PC-3 (cell line): ENCODE data around the gene TMC7. TPM values are rescaled to one million over a fixed set of nuclear protein-coding genes. Genes with fewer than 3 reads are reported as not detected.

ENCODE experiments used
- ATAC-seq: fragments of 200-7000 bp; cut with Tn5 transposase; 2 replicates; pipeline ENCODE4 v1.9.1; 2020; ENCODE audit warnings: mild to moderate bottlenecking, moderate library complexity
- BruUV-seq: library from RNA; stranded (reverse); fragments of 400-500 nt; replicated peaks from 2 replicates; lab custom pipeline; 2021; lab: Mats Ljungman, UMichigan
- CTCF ChIA-PET: fragments of 300-600 bp; sonication (Branson Sonifier 250); formaldehyde crosslinking; loops from one replicate; lab custom pipeline; 2022; ENCODE audit warnings: antibody characterized with exemption; lab: Charles Lee
- POLR2A ChIA-PET: fragments of 300-600 bp; sonication (Branson Sonifier 250); formaldehyde crosslinking; loops from one replicate; lab custom pipeline; 2022; ENCODE audit warnings: antibody characterized with exemption; ENCODE audit not compliant: unreplicated experiment; lab: Charles Lee
- DNase-seq: peaks from one replicate; pipeline ENCODE4 v3.0.0-alpha.2; 2015
- H2AFZ ChIP-seq: fragments of 300-600 bp; sonication (generic); 2 replicates; pipeline ENCODE4 v1.6.0; 2016; ENCODE audit warnings: antibody characterized with exemption, low read length
- H3F3A ChIP-seq: fragments of 300-600 bp; sonication (generic); one replicate; pipeline ENCODE4 v1.6.0; 2017; ENCODE audit warnings: antibody characterized with exemption, low read length, control low read depth, mild to moderate bottlenecking; ENCODE audit not compliant: unreplicated experiment
- H3K27ac ChIP-seq: fragments of 300-600 bp; sonication (generic); 2 replicates; pipeline ENCODE4 v1.5.1; 2016; ENCODE audit warnings: mild to moderate bottlenecking, low read length
- H3K27me3 ChIP-seq: fragments of 300-600 bp; sonication (generic); 2 replicates; pipeline ENCODE4 v1.6.1; 2016; ENCODE audit warnings: low read length, mixed read lengths
- H3K36me3 ChIP-seq: fragments of 300-600 bp; sonication (generic); 2 replicates; pipeline ENCODE4 v1.6.1; 2016; ENCODE audit warnings: low read depth, mixed run types, low read length, mixed read lengths
- H3K4me1 ChIP-seq: fragments of 300-600 bp; sonication (generic); 2 replicates; pipeline ENCODE4 v1.5.1; 2016; ENCODE audit warnings: low read length; ENCODE audit not compliant: insufficient read depth
- H3K4me2 ChIP-seq: fragments of 300-600 bp; sonication (generic); 2 replicates; pipeline ENCODE4 v1.6.0; 2016; ENCODE audit warnings: low read length
- H3K4me3 ChIP-seq: fragments of 300-600 bp; sonication (generic); 2 replicates; pipeline ENCODE4 v1.5.1; 2016; ENCODE audit warnings: mild to moderate bottlenecking, low read length, mixed read lengths
- H3K79me2 ChIP-seq: fragments of 300-600 bp; sonication (generic); 2 replicates; pipeline ENCODE4 v1.6.1; 2017; ENCODE audit warnings: low read length, mixed read lengths
- H3K9ac ChIP-seq: fragments of 300-600 bp; sonication (generic); 2 replicates; pipeline ENCODE4 v1.6.0; 2016; ENCODE audit warnings: mild to moderate bottlenecking, low read length
- H3K9me2 ChIP-seq: fragments of 300-600 bp; sonication (generic); replicated peaks from 2 replicates; pipeline ENCODE4 v1.6.1; 2016; ENCODE audit warnings: mixed run types, low read length, mixed read lengths
- H3K9me3 ChIP-seq: fragments of 300-600 bp; sonication (generic); 2 replicates; pipeline ENCODE4 v1.6.1; 2016; ENCODE audit warnings: low read length, mixed read lengths
- H4K20me1 ChIP-seq: fragments of 300-600 bp; sonication (generic); 2 replicates; pipeline ENCODE4 v1.6.1; 2016; ENCODE audit warnings: low read length, mixed read lengths
- CTCF ChIP-seq: fragments of 300-600 bp; sonication (generic); conservative IDR thresholded peaks from 2 replicates; pipeline ENCODE4 v1.5.1; 2017; ENCODE audit warnings: antibody characterized with exemption, low read depth, mild to moderate bottlenecking, low read length
- EZH2 ChIP-seq: fragments of 300-600 bp; sonication (generic); IDR thresholded peaks from one replicate; pipeline ENCODE4 v1.6.1; 2017; ENCODE audit warnings: antibody characterized with exemption, mild to moderate bottlenecking, low read length; ENCODE audit not compliant: unreplicated experiment
- EZH2phosphoT487 ChIP-seq: fragments of 300-600 bp; sonication (generic); IDR thresholded peaks from 2 replicates; pipeline ENCODE4 v1.6.1; 2018; ENCODE audit warnings: mild to moderate bottlenecking, antibody characterized with exemption, low read length, borderline replicate concordance
- intact Hi-C: fragments of 100-400 bp; cut with micrococcal nuclease; formaldehyde crosslinking; loops from 2 replicates; pipeline ENCODE4 v1.9.0; 2023
- total RNA-seq: library from RNA; depleted of rRNA; stranded (reverse); fragments of >200 nt; gene quantifications from 2 replicates; pipeline ENCODE4 v1.2.3, GENCODE V29; 2014

Gene TMC7
- total RNA-seq, 1 experiment from 2014 or later = 5.3 TPM

GRCh38 chr16:19071811-19072777 is 88.4 kb downstream of the TMC7 start:
- Histone ChIP-seq H3K4me3 (no peak overlapping the region), H3K36me3 (no peaks in the 10 kb centered on the region), H3K4me1 (peaks cover 6% of the 10 kb centered on the region; the same call in 1 of the 2 replicates), H3K27ac (no peak overlapping the region), H3K9ac (no peak overlapping the region), H3K9me2 (no peaks in the 10 kb centered on the region), H3K9me3 (no peaks in the 10 kb centered on the region), H3F3A (no peaks in the 10 kb centered on the region), H2AFZ (no peak overlapping the region), H3K27me3 (no peaks in the 10 kb centered on the region), H3K79me2 (peaks cover 14% of the 10 kb centered on the region; the same call in 1 of the 2 replicates), H4K20me1 (no peaks in the 10 kb centered on the region), H3K4me2 (no peak overlapping the region)
- peak; percentile 73 for TF ChIP-seq CTCF
- no peak for TF ChIP-seq EZH2phosphoT487
- intact Hi-C loops = loop anchor here (1.0 kb wide), 1 partner anchor 89 kb away; the partner anchor contains the start of gene TMC7
- no TSS peak for BruUV-seq
- POLR2A ChIA-PET = no interaction called here
- DNase-seq = peak; percentile 69
- ATAC-seq = no peak; the same call in 1 of the 2 replicates
- CTCF ChIA-PET = interaction anchor here (0.7 kb wide), 1 partner anchor 219 kb away, joined by 3 read pairs; no protein-coding TSS in a partner anchor

- Histone ChIP-seq H3K79me2 (0 out of 2 replicates have a peak, but pooled peaks cover 9% of the 10 kb centered on the region), H3K27me3 (no peaks in the 10 kb centered on the region), H3K4me1 (peaks cover 6% of the 10 kb centered on the region; the same call in 1 of the 2 replicates), H3K36me3 (no peaks in the 10 kb centered on the region), H2AFZ (no peak overlapping the region), H3K9ac (no peak overlapping the region), H3K4me2 (no peak overlapping the region), H4K20me1 (no peaks in the 10 kb centered on the region), H3K9me2 (no peaks in the 10 kb centered on the region), H3K4me3 (no peak overlapping the region), H3F3A (no peaks in the 10 kb centered on the region), H3K9me3 (no peaks in the 10 kb centered on the region), H3K27ac (no peak overlapping the region)
- DNase-seq (no peak), ATAC-seq (no peak)
- BruUV-seq = no TSS peak
- TF ChIP-seq EZH2phosphoT487 (no peak), CTCF (no peak), EZH2 (no peak)
- ChIA-PET CTCF (no interaction called here), POLR2A (no interaction called here)
- intact Hi-C loops = no loop called here
Observed at GRCh38 chr16:19073344-19073743, 89.6 kb downstream of the TMC7 start.
